Fibroblast of upper back skin (primary cell): Measurements from ENCODE around the gene CHRNA10.
"Not testable (repeated sequence)": the region's sequence is repeated elsewhere in the genome, so short reads cannot be mapped to it uniquely, and the experiment has no call there.

ENCODE experiments used
- DNase-seq: peaks from one replicate; pipeline ENCODE4 v3.0.0-alpha.2; 2013

Gene CHRNA10

GRCh38 chr11:3664032-3664630 lies 7.1 kb downstream of the CHRNA10 start:
- no peak for DNase-seq

GRCh38 chr11:3662856-3663255 lies 8.3 kb downstream of the CHRNA10 start:
- no peak for DNase-seq

GRCh38 chr11:3660960-3661359 lies 10.2 kb downstream of the CHRNA10 start:
- no peak for DNase-seq

- DNase-seq = no peak
Measured at GRCh38 chr11:3659595-3660515, 11.3 kb downstream of the CHRNA10 start.

- no peak for DNase-seq
Measured at GRCh38 chr11:3658252-3658651, 12.9 kb downstream of the CHRNA10 start.

GRCh38 chr11:3657331-3657730 lies 13.9 kb downstream of the CHRNA10 start:
- not testable (repeated sequence) for DNase-seq

GRCh38 chr11:3655547-3655946 lies 15.6 kb downstream of the CHRNA10 start:
- no peak for DNase-seq

GRCh38 chr11:3652514-3652913 lies 18.7 kb downstream of the CHRNA10 start:
- DNase-seq = not testable (repeated sequence)

- not testable (repeated sequence) for DNase-seq
Measured at GRCh38 chr11:3649374-3649773, 21.8 kb downstream of the CHRNA10 start.

- DNase-seq = not testable (repeated sequence)
Measured at GRCh38 chr11:3648843-3649242, 22.3 kb downstream of the CHRNA10 start.

GRCh38 chr11:3645552-3645951 lies 25.6 kb downstream of the CHRNA10 start:
- DNase-seq = no peak

- DNase-seq = no peak
Measured at GRCh38 chr11:3644817-3645235, 26.4 kb downstream of the CHRNA10 start, which contains the start of gene ART1. Gene ART1, plus strand, starts transcription at chr11:3645128. Its CDS starts 14,086 bp downstream, at chr11:3659214.

GRCh38 chr11:3643102-3643546 lies 28.1 kb downstream of the CHRNA10 start:
- not testable (repeated sequence) for DNase-seq

- peak; percentile 80 for DNase-seq
Measured at GRCh38 chr11:3642071-3642951, 28.9 kb downstream of the CHRNA10 start.

- DNase-seq = no peak
Measured at GRCh38 chr11:3641701-3642070, 29.5 kb downstream of the CHRNA10 start, which contains the start of gene ART5. Gene ART5, minus strand, starts transcription at chr11:3641992. Its CDS starts 130 bp downstream, at chr11:3641862.

- no peak for DNase-seq
Measured at GRCh38 chr11:3641191-3641590, 30.0 kb downstream of the CHRNA10 start.

- no peak for DNase-seq
Measured at GRCh38 chr11:3639841-3640240, 31.3 kb downstream of the CHRNA10 start.

- no peak for DNase-seq
Measured at GRCh38 chr11:3638513-3638912, 32.7 kb downstream of the CHRNA10 start.

- no peak for DNase-seq
Measured at GRCh38 chr11:3637201-3637600, 34.0 kb downstream of the CHRNA10 start.

GRCh38 chr11:3635641-3636375 lies 35.4 kb downstream of the CHRNA10 start:
- DNase-seq = no peak

- no peak for DNase-seq
Measured at GRCh38 chr11:3632070-3632660, 39.0 kb downstream of the CHRNA10 start.

GRCh38 chr11:3631331-3631730 lies 39.9 kb downstream of the CHRNA10 start:
- DNase-seq = no peak
